ENCODE results near the gene APCDD1.

The APCDD1 gene

DNA sequence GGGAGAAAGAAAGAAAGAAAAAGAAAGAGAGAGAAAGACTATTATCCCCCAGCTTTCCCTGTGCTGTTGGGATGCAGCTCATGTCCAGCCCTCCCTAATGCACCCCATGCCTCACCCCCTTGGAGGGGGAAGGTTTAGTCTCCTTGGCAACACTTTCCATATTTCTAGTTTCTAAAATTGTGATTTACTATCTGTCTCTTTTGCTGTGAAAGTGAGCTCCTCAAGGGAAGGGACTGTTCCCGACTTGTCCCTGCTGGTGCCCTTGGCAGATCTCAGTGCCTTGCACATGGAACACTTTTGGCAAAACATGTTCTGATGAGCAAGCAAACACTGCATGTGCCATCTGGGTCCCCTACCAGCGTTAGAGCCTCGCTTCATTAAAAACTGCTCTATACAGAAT lies 59.6 kb downstream of the APCDD1 start:
- TF ChIP-seq ARNTL (CRISPR knock-in tag; IDR thresholded peaks at IDR 0.05; ENCODE audit: borderline replicate concordance, low read depth) (no peak), OSR1 (CRISPR knock-in tag; IDR thresholded peaks at IDR 0.05) (no peak), ZNF70 (CRISPR knock-in tag; IDR thresholded peaks at IDR 0.05) (no peak), ESRRG (CRISPR knock-in tag; IDR thresholded peaks at IDR 0.05) (no peak)
- TF ChIP-seq, protein P1, sequence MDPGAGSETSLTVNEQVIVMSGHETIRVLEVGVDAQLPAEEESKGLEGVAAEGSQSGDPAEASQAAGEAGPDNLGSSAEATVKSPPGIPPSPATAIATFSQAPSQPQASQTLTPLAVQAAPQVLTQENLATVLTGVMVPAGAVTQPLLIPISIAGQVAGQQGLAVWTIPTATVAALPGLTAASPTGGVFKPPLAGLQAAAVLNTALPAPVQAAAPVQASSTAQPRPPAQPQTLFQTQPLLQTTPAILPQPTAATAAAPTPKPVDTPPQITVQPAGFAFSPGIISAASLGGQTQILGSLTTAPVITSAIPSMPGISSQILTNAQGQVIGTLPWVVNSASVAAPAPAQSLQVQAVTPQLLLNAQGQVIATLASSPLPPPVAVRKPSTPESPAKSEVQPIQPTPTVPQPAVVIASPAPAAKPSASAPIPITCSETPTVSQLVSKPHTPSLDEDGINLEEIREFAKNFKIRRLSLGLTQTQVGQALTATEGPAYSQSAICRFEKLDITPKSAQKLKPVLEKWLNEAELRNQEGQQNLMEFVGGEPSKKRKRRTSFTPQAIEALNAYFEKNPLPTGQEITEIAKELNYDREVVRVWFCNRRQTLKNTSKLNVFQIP (CRISPR knock-in tag; IDR thresholded peaks at IDR 0.05; ENCODE audit: borderline replicate concordance, low read depth), result no peak
- TF ChIP-seq, protein P2, sequence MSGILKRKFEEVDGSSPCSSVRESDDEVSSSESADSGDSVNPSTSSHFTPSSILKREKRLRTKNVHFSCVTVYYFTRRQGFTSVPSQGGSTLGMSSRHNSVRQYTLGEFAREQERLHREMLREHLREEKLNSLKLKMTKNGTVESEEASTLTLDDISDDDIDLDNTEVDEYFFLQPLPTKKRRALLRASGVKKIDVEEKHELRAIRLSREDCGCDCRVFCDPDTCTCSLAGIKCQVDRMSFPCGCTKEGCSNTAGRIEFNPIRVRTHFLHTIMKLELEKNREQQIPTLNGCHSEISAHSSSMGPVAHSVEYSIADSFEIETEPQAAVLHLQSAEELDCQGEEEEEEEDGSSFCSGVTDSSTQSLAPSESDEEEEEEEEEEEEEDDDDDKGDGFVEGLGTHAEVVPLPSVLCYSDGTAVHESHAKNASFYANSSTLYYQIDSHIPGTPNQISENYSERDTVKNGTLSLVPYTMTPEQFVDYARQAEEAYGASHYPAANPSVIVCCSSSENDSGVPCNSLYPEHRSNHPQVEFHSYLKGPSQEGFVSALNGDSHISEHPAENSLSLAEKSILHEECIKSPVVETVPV (CRISPR knock-in tag; IDR thresholded peaks at IDR 0.05), result no peak
- ATAC-seq, result no peak

DNA sequence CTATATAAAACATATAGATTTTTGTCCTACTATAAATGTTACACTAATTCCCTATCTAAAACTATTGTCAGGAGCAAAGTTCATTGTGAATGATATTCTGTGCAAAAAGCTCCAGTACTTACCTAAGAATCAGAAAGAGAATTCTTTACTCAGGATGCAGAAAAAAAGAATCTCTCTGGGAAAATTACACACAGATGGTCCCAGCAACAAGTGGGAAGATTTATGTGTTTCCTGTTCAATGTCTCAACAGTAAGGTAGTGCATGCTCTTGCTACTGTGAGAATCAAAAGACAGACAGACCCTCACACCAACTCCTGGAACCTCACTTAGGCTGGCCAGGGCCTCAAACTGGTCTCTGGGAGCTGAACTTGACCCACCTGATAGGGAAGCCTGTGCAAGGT lies 60.2 kb downstream of the APCDD1 start:
- no peak for TF ChIP-seq TCF4 (CRISPR knock-in tag; IDR thresholded peaks at IDR 0.05; ENCODE audit: borderline replicate concordance)
- TF ChIP-seq, protein P1 (CRISPR knock-in tag; IDR thresholded peaks at IDR 0.05; ENCODE audit: borderline replicate concordance, low read depth), result no peak
- no peak for TF ChIP-seq ESRRG (CRISPR knock-in tag; IDR thresholded peaks at IDR 0.05)
- no peak for TF ChIP-seq ZNF565 (CRISPR knock-in tag; conservative IDR thresholded peaks at IDR 0.05; ENCODE audit: low read depth)
- no peak for TF ChIP-seq ZNF8 (CRISPR knock-in tag; IDR thresholded peaks at IDR 0.05)
- TF ChIP-seq GLIS3 (CRISPR knock-in tag; IDR thresholded peaks at IDR 0.05), result no peak
- TF ChIP-seq CSDC2 (CRISPR knock-in tag; IDR thresholded peaks at IDR 0.05), result no peak
- no peak for TF ChIP-seq OSR1 (CRISPR knock-in tag; IDR thresholded peaks at IDR 0.05)
- no peak for TF ChIP-seq ISL1 (CRISPR knock-in tag; IDR thresholded peaks at IDR 0.05)
- TF ChIP-seq, protein P3, sequence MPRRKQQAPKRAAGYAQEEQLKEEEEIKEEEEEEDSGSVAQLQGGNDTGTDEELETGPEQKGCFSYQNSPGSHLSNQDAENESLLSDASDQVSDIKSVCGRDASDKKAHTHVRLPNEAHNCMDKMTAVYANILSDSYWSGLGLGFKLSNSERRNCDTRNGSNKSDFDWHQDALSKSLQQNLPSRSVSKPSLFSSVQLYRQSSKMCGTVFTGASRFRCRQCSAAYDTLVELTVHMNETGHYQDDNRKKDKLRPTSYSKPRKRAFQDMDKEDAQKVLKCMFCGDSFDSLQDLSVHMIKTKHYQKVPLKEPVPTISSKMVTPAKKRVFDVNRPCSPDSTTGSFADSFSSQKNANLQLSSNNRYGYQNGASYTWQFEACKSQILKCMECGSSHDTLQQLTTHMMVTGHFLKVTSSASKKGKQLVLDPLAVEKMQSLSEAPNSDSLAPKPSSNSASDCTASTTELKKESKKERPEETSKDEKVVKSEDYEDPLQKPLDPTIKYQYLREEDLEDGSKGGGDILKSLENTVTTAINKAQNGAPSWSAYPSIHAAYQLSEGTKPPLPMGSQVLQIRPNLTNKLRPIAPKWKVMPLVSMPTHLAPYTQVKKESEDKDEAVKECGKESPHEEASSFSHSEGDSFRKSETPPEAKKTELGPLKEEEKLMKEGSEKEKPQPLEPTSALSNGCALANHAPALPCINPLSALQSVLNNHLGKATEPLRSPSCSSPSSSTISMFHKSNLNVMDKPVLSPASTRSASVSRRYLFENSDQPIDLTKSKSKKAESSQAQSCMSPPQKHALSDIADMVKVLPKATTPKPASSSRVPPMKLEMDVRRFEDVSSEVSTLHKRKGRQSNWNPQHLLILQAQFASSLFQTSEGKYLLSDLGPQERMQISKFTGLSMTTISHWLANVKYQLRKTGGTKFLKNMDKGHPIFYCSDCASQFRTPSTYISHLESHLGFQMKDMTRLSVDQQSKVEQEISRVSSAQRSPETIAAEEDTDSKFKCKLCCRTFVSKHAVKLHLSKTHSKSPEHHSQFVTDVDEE (CRISPR knock-in tag; IDR thresholded peaks at IDR 0.05), result no peak
- TF ChIP-seq, protein P2 (CRISPR knock-in tag; IDR thresholded peaks at IDR 0.05), result no peak
- TF ChIP-seq ZFP30 (CRISPR knock-in tag; IDR thresholded peaks at IDR 0.05), result no peak
- no peak for ATAC-seq

DNA sequence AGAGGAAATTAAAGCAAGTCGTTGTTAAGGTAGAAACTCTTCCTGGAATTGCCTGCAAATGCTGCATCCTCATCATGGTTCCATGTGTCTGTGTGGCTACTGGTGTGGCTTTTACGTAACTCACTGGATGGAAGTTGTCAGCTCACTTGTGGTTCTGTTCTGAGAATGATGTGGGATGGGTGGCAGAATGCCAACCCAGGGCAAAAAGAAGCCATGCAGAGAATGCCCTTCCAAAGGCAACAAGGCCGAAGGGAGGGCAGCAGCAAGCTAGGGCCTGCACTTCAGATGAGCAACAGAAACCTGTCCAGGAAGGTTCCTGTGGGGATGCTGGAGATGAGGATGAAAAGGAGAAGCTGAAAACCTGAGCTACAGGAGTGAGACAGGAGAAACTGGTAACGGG lies 61.0 kb downstream of the APCDD1 start:
- TF ChIP-seq, protein P2 (CRISPR knock-in tag; IDR thresholded peaks at IDR 0.05), result no peak
- TF ChIP-seq ZNF8 (CRISPR knock-in tag; IDR thresholded peaks at IDR 0.05) (no peak), ESRRG (CRISPR knock-in tag; IDR thresholded peaks at IDR 0.05) (no peak), TOX (CRISPR knock-in tag; IDR thresholded peaks at IDR 0.05; ENCODE audit: borderline replicate concordance) (no peak)
- ATAC-seq, result no peak

DNA sequence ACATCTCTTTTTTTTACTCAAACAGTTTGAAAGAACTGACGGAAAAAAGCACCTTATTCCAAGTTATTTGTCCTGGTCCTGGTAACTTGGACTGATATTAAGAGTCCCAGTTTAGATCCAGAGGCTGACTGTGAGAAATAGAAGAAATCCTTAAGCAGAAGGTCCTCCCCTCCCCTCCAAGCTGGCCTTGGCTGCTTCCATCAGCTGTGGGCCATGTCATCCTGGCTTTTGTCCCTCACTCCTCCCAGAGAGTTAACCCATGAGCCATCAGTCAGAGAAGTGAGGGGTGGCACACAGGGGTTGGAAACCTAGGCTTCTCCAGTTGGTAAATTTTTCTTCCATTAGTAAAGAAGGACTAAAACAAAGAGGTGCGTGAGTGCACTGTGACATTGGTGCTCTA lies 61.6 kb downstream of the APCDD1 start:
- no peak for ATAC-seq
- TF ChIP-seq PPARA (CRISPR knock-in tag; IDR thresholded peaks at IDR 0.05; ENCODE audit: borderline replicate concordance) (no peak), ZNF8 (CRISPR knock-in tag; IDR thresholded peaks at IDR 0.05) (no peak), ARNTL (CRISPR knock-in tag; IDR thresholded peaks at IDR 0.05; ENCODE audit: borderline replicate concordance, low read depth) (no peak), OSR1 (CRISPR knock-in tag; IDR thresholded peaks at IDR 0.05) (no peak), TOX (CRISPR knock-in tag; IDR thresholded peaks at IDR 0.05; ENCODE audit: borderline replicate concordance) (no peak), ZNF70 (CRISPR knock-in tag; IDR thresholded peaks at IDR 0.05) (no peak), ESRRG (CRISPR knock-in tag; IDR thresholded peaks at IDR 0.05) (no peak), ISL1 (CRISPR knock-in tag; IDR thresholded peaks at IDR 0.05) (no peak), ZFP3 (CRISPR knock-in tag; IDR thresholded peaks at IDR 0.05) (no peak), ZC3H10 (CRISPR knock-in tag; IDR thresholded peaks at IDR 0.05) (no peak), GLIS3 (CRISPR knock-in tag; IDR thresholded peaks at IDR 0.05) (no peak), CSDC2 (CRISPR knock-in tag; IDR thresholded peaks at IDR 0.05) (no peak), RARB (CRISPR knock-in tag; IDR thresholded peaks at IDR 0.05) (no peak)
- TF ChIP-seq, protein P3 (CRISPR knock-in tag; IDR thresholded peaks at IDR 0.05), result no peak
- TF ChIP-seq, protein P2 (CRISPR knock-in tag; IDR thresholded peaks at IDR 0.05), result no peak

Measured in SK-N-SH treated with all-trans-retinoic acid at 6 μM for 48 hours (cell line).